Measurements from ENCODE around the gene SLC4A9.
A peak's percentile ranks its signal among the peaks of the same experiment; 100 is the strongest.

The SLC4A9 gene

GRCh38 chr5:140349244-140349643, 10.8 kb upstream of the SLC4A9 start:
- Histone ChIP-seq H3K9me3 (ENCODE audit: insufficient read depth, low read depth, low read length) (no peaks in the 10 kb centered on the region), H3K9ac (ENCODE audit: low read depth, low read length) (no peak overlapping the region), H3K27ac (ENCODE audit: low read length) (no peak overlapping the region), H3K4me1 (ENCODE audit: insufficient read depth, low read length) (peaks cover 13% of the 10 kb centered on the region; the same call in 1 of the 2 replicates), H3K27me3 (ENCODE audit: insufficient read depth, low read length) (peaks cover 18% of the 10 kb centered on the region), H3K36me3 (ENCODE audit: insufficient read depth, low read depth, low read length) (no peaks in the 10 kb centered on the region), H3K4me3 (ENCODE audit: low read length) (no peak overlapping the region)

GRCh38 chr5:140351609-140352334, 8.2 kb upstream of the SLC4A9 start:
- Histone ChIP-seq H3K9me3 (ENCODE audit: insufficient read depth, low read depth, low read length) (no peaks in the 10 kb centered on the region), H3K4me1 (ENCODE audit: insufficient read depth, low read length) (peaks cover 4% of the 10 kb centered on the region; the same call in 1 of the 2 replicates), H3K36me3 (ENCODE audit: insufficient read depth, low read depth, low read length) (no peaks in the 10 kb centered on the region), H3K27ac (ENCODE audit: low read length) (no peak overlapping the region), H3K9ac (ENCODE audit: low read depth, low read length) (no peak overlapping the region), H3K27me3 (ENCODE audit: insufficient read depth, low read length) (peaks cover 3% of the 10 kb centered on the region; the same call in 1 of the 2 replicates), H3K4me3 (ENCODE audit: low read length) (no peak overlapping the region)

DNA sequence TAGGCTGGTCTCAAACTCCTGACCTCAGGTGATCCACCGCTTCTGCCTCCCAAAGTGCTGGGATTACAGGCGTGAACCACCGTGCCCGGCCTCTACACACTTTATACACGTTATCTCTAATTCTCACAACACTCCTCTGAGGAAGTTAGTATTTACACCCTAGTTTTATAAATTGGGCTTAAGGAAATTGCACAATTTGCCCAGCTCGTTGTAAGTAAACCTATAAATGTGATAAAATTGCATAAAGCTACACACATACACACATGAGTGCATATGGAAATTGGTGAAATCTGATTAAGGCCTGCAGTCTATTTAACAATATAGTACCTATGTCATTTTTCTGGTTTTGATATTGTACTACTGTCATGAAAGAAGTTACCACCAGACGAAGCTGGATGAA, 4.4 kb upstream of the SLC4A9 start:
- Histone ChIP-seq H3K4me3 (ENCODE audit: low read length) (no peak overlapping the region), H3K9ac (ENCODE audit: low read depth, low read length) (no peak overlapping the region), H3K27ac (ENCODE audit: low read length) (no peak overlapping the region), H3K9me3 (ENCODE audit: insufficient read depth, low read depth, low read length) (no peaks in the 10 kb centered on the region), H3K4me1 (ENCODE audit: insufficient read depth, low read length) (no peaks in the 10 kb centered on the region), H3K36me3 (ENCODE audit: insufficient read depth, low read depth, low read length) (no peaks in the 10 kb centered on the region), H3K27me3 (ENCODE audit: insufficient read depth, low read length) (peaks cover 3% of the 10 kb centered on the region; the same call in 1 of the 2 replicates)

- Histone ChIP-seq H3K9me3 (ENCODE audit: insufficient read depth, low read depth, low read length) (no peaks in the 10 kb centered on the region), H3K4me1 (ENCODE audit: insufficient read depth, low read length) (no peaks in the 10 kb centered on the region), H3K36me3 (ENCODE audit: insufficient read depth, low read depth, low read length) (no peaks in the 10 kb centered on the region), H3K9ac (ENCODE audit: low read depth, low read length) (no peak overlapping the region), H3K4me3 (ENCODE audit: low read length) (no peak overlapping the region), H3K27ac (ENCODE audit: low read length) (no peak overlapping the region), H3K27me3 (ENCODE audit: insufficient read depth, low read length) (peaks cover 3% of the 10 kb centered on the region; the same call in 1 of the 2 replicates)
These were observed 2.9 kb upstream of the SLC4A9 start for GRCh38 chr5:140356853-140357725.

DNA sequence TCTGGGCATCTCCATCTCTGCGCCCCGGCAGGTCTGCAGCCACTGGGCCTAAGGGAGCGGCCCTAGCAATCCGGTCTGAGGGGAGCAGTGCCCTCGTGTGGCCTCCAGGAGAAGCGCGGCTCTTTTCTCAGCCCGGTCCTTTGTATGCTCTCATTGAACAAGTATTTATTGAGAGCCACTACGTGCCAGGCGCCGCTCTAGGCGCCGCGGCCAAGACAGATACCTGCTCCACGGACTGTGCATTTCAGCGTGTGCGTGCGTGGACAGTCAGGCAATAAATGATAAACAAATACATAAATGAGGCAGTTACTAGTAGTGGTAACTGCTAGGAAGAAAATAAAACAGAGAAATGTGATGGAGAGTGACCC, 2.3 kb upstream of the SLC4A9 start:
- H3K4me1 ChIP-seq (ENCODE audit: insufficient read depth, low read length): no peaks in the 10 kb centered on the region
- H3K27me3 ChIP-seq (ENCODE audit: insufficient read depth, low read length): peaks cover 3% of the 10 kb centered on the region; the same call in 1 of the 2 replicates
- no peaks in the 10 kb centered on the region for H3K9me3 ChIP-seq (ENCODE audit: insufficient read depth, low read depth, low read length)
- H3K4me3 ChIP-seq (ENCODE audit: low read length): no peak overlapping the region
- no peaks in the 10 kb centered on the region for H3K36me3 ChIP-seq (ENCODE audit: insufficient read depth, low read depth, low read length)
- H3K9ac ChIP-seq (ENCODE audit: low read depth, low read length): no peak overlapping the region
- H3K27ac ChIP-seq (ENCODE audit: low read length): no peak overlapping the region

- Histone ChIP-seq H3K9me3 (ENCODE audit: insufficient read depth, low read depth, low read length) (no peaks in the 10 kb centered on the region), H3K27me3 (ENCODE audit: insufficient read depth, low read length) (peaks cover 8% of the 10 kb centered on the region), H3K27ac (ENCODE audit: low read length) (no peak overlapping the region), H3K4me1 (ENCODE audit: insufficient read depth, low read length) (no peaks in the 10 kb centered on the region), H3K36me3 (ENCODE audit: insufficient read depth, low read depth, low read length) (no peaks in the 10 kb centered on the region), H3K4me3 (ENCODE audit: low read length) (no peak overlapping the region), H3K9ac (ENCODE audit: low read depth, low read length) (no peak overlapping the region)
These were observed 1.2 kb upstream of the SLC4A9 start for GRCh38 chr5:140358738-140359310.

- Histone ChIP-seq H3K36me3 (ENCODE audit: insufficient read depth, low read depth, low read length) (no peaks in the 10 kb centered on the region), H3K27me3 (ENCODE audit: insufficient read depth, low read length) (peaks cover 12% of the 10 kb centered on the region), H3K27ac (ENCODE audit: low read length) (no peak overlapping the region), H3K4me1 (ENCODE audit: insufficient read depth, low read length) (no peaks in the 10 kb centered on the region), H3K9me3 (ENCODE audit: insufficient read depth, low read depth, low read length) (no peaks in the 10 kb centered on the region), H3K4me3 (ENCODE audit: low read length) (no peak overlapping the region), H3K9ac (ENCODE audit: low read depth, low read length) (no peak overlapping the region)
These were observed 886 bp downstream of the SLC4A9 start for GRCh38 chr5:140360681-140361479.

DNA sequence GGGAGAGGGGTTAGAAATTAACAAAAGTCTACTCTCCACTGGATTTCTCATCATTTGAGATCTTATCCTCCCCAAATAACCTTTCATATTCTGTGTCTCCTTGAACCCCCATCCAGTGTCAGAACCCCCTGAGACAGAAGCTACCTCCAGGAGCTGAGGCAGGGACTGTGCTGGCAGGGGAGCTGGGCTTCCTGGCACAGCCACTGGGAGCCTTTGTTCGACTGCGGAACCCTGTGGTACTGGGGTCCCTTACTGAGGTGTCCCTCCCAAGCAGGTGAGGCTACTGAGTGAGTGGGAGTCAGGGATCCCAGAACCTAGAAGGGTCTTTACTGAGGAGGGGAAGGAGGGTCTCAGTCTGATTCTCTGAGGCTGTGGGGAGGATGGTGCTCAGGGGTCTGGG, 1.9 kb downstream of the SLC4A9 start:
- Histone ChIP-seq H3K9me3 (ENCODE audit: insufficient read depth, low read depth, low read length) (no peaks in the 10 kb centered on the region), H3K4me1 (ENCODE audit: insufficient read depth, low read length) (no peaks in the 10 kb centered on the region), H3K4me3 (ENCODE audit: low read length) (no peak overlapping the region), H3K27me3 (ENCODE audit: insufficient read depth, low read length) (peaks cover 12% of the 10 kb centered on the region), H3K27ac (ENCODE audit: low read length) (no peak overlapping the region), H3K9ac (ENCODE audit: low read depth, low read length) (no peak overlapping the region), H3K36me3 (ENCODE audit: insufficient read depth, low read depth, low read length) (no peaks in the 10 kb centered on the region)

DNA sequence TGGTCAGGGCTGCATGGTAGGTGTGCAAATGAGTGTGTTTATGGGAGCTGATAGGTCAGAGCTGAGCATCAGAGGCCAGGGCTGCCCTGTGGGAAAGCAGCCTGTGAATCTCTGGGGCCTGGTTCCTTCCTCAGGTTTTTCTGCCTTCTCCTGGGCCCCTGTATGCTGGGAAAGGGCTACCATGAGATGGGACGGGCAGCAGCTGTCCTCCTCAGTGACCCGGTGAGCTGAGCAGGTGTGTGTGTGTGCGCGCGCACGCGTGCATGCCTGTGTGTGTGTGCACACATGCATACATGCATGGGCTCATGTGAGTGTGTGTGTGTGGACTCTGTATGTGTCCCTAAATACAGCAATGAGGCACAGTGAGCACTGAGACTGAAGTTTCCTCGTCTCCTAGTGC, 2.3 kb downstream of the SLC4A9 start:
- H3K9ac ChIP-seq (ENCODE audit: low read depth, low read length): no peak overlapping the region
- H3K9me3 ChIP-seq (ENCODE audit: insufficient read depth, low read depth, low read length): no peaks in the 10 kb centered on the region
- no peak overlapping the region for H3K4me3 ChIP-seq (ENCODE audit: low read length)
- H3K4me1 ChIP-seq (ENCODE audit: insufficient read depth, low read length): no peaks in the 10 kb centered on the region
- peaks cover 12% of the 10 kb centered on the region for H3K27me3 ChIP-seq (ENCODE audit: insufficient read depth, low read length)
- no peak overlapping the region for H3K27ac ChIP-seq (ENCODE audit: low read length)
- no peaks in the 10 kb centered on the region for H3K36me3 ChIP-seq (ENCODE audit: insufficient read depth, low read depth, low read length)

GRCh38 chr5:140362875-140363630, 3.1 kb downstream of the SLC4A9 start:
- Histone ChIP-seq H3K9me3 (ENCODE audit: insufficient read depth, low read depth, low read length) (no peaks in the 10 kb centered on the region), H3K9ac (ENCODE audit: low read depth, low read length) (peak overlapping the region; percentile 72; the same call in 1 of the 2 replicates), H3K27ac (ENCODE audit: low read length) (no peak overlapping the region), H3K27me3 (ENCODE audit: insufficient read depth, low read length) (peaks cover 12% of the 10 kb centered on the region), H3K4me1 (ENCODE audit: insufficient read depth, low read length) (no peaks in the 10 kb centered on the region), H3K4me3 (ENCODE audit: low read length) (peak overlapping the region; percentile 73), H3K36me3 (ENCODE audit: insufficient read depth, low read depth, low read length) (no peaks in the 10 kb centered on the region)
